ENCODE measurements around the gene SUSD6. TPM values are rescaled to one million over a fixed set of nuclear protein-coding genes. Genes with fewer than 3 reads are reported as not detected.

Gene SUSD6
- total and polyA plus RNA-seq, 2 experiments from 2014 or later = 2.8 to 3.4 TPM

DNA sequence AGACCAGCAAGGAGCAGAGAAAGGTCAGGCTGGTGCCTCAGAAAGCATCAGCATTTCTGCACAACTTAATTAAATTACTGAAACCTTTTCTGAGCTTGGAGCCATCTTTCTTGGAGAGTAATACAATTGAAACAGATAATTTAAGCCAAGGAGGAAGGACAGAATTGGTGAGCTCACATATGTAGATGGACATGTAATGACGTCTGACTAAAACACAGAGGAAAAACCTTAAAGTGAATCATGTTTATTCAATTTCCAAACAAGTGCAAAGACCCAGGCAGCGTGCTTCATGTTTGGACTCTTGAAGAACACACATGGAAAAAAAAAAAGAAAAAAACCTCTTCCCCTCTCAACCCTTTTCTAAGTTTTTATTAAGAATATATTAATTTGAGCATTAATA lies 19.0 kb downstream of the SUSD6 start:
- Mint-ChIP-seq H3K9me3 (no peaks in the 10 kb centered on the region), H3K4me3 (no peak overlapping the region), H3K27ac (0 out of 2 replicates have a peak overlapping the region, but pooled peaks have one; percentile 53), H3K4me1 (peaks cover 59% of the 10 kb centered on the region), H3K36me3 (ENCODE audit: low read depth) (no peaks in the 10 kb centered on the region), H3K27me3 (ENCODE audit: insufficient read depth, low read depth, poor library complexity) (peaks cover 3% of the 10 kb centered on the region)
- H3K9me2 ChIP-seq (ENCODE audit: insufficient read depth) = no peaks in the 10 kb centered on the region
- H3F3A ChIP-seq (replicated peaks; ENCODE audit: low read depth) = no peaks in the 10 kb centered on the region
- H3K27me3 ChIP-seq (ENCODE audit: insufficient read depth) = no peaks in the 10 kb centered on the region
- no peaks in the 10 kb centered on the region for H3K36me3 ChIP-seq (ENCODE audit: insufficient read depth)
- TF ChIP-seq ZNF114 (CRISPR knock-in tag; IDR thresholded peaks at IDR 0.05) (no peak), NANOG (IDR thresholded peaks at IDR 0.05; ENCODE audit: borderline replicate concordance) (no peak), EZH2phosphoT487 (IDR thresholded peaks at IDR 0.05; ENCODE audit: unreplicated experiment) (no peak), CREB1 (CRISPR knock-in tag; IDR thresholded peaks at IDR 0.05; ENCODE audit: low read depth) (no peak), JUNB (IDR thresholded peaks at IDR 0.05; ENCODE audit: unreplicated experiment) (no peak), STAT1 (IDR thresholded peaks at IDR 0.05; ENCODE audit: unreplicated experiment) (no peak), EZH2 (IDR thresholded peaks at IDR 0.05; ENCODE audit: low read depth, unreplicated experiment) (no peak), ZNF331 (CRISPR knock-in tag; IDR thresholded peaks at IDR 0.05; ENCODE audit: low read depth) (no peak), POLR2AphosphoS5 (IDR thresholded peaks at IDR 0.05; ENCODE audit: low read depth) (no peak), CTCF (conservative IDR thresholded peaks at IDR 0.05; ENCODE audit: low read depth in 2 of 2) (no peak)
- TF ChIP-seq, protein P1, sequence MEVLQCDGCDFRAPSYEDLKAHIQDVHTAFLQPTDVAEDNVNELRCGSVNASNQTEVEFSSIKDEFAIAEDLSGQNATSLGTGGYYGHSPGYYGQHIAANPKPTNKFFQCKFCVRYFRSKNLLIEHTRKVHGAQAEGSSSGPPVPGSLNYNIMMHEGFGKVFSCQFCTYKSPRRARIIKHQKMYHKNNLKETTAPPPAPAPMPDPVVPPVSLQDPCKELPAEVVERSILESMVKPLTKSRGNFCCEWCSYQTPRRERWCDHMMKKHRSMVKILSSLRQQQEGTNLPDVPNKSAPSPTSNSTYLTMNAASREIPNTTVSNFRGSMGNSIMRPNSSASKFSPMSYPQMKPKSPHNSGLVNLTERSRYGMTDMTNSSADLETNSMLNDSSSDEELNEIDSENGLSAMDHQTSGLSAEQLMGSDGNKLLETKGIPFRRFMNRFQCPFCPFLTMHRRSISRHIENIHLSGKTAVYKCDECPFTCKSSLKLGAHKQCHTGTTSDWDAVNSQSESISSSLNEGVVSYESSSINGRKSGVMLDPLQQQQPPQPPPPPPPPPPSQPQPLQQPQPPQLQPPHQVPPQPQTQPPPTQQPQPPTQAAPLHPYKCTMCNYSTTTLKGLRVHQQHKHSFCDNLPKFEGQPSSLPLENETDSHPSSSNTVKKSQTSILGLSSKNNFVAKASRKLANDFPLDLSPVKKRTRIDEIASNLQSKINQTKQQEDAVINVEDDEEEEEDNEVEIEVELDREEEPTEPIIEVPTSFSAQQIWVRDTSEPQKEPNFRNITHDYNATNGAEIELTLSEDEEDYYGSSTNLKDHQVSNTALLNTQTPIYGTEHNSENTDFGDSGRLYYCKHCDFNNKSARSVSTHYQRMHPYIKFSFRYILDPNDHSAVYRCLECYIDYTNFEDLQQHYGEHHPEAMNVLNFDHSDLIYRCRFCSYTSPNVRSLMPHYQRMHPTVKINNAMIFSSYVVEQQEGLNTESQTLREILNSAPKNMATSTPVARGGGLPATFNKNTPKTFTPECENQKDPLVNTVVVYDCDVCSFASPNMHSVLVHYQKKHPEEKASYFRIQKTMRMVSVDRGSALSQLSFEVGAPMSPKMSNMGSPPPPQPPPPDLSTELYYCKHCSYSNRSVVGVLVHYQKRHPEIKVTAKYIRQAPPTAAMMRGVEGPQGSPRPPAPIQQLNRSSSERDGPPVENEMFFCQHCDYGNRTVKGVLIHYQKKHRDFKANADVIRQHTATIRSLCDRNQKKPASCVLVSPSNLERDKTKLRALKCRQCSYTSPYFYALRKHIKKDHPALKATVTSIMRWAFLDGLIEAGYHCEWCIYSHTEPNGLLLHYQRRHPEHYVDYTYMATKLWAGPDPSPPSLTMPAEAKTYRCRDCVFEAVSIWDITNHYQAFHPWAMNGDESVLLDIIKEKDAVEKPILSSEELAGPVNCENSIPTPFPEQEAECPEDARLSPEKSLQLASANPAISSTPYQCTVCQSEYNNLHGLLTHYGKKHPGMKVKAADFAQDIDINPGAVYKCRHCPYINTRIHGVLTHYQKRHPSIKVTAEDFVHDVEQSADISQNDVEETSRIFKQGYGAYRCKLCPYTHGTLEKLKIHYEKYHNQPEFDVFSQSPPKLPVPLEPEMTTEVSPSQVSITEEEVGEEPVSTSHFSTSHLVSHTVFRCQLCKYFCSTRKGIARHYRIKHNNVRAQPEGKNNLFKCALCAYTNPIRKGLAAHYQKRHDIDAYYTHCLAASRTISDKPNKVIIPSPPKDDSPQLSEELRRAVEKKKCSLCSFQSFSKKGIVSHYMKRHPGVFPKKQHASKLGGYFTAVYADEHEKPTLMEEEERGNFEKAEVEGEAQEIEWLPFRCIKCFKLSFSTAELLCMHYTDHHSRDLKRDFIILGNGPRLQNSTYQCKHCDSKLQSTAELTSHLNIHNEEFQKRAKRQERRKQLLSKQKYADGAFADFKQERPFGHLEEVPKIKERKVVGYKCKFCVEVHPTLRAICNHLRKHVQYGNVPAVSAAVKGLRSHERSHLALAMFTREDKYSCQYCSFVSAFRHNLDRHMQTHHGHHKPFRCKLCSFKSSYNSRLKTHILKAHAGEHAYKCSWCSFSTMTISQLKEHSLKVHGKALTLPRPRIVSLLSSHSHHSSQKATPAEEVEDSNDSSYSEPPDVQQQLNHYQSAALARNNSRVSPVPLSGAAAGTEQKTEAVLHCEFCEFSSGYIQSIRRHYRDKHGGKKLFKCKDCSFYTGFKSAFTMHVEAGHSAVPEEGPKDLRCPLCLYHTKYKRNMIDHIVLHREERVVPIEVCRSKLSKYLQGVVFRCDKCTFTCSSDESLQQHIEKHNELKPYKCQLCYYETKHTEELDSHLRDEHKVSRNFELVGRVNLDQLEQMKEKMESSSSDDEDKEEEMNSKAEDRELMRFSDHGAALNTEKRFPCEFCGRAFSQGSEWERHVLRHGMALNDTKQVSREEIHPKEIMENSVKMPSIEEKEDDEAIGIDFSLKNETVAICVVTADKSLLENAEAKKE (CRISPR knock-in tag; IDR thresholded peaks at IDR 0.05) = no peak
- TF ChIP-seq, protein P2, sequence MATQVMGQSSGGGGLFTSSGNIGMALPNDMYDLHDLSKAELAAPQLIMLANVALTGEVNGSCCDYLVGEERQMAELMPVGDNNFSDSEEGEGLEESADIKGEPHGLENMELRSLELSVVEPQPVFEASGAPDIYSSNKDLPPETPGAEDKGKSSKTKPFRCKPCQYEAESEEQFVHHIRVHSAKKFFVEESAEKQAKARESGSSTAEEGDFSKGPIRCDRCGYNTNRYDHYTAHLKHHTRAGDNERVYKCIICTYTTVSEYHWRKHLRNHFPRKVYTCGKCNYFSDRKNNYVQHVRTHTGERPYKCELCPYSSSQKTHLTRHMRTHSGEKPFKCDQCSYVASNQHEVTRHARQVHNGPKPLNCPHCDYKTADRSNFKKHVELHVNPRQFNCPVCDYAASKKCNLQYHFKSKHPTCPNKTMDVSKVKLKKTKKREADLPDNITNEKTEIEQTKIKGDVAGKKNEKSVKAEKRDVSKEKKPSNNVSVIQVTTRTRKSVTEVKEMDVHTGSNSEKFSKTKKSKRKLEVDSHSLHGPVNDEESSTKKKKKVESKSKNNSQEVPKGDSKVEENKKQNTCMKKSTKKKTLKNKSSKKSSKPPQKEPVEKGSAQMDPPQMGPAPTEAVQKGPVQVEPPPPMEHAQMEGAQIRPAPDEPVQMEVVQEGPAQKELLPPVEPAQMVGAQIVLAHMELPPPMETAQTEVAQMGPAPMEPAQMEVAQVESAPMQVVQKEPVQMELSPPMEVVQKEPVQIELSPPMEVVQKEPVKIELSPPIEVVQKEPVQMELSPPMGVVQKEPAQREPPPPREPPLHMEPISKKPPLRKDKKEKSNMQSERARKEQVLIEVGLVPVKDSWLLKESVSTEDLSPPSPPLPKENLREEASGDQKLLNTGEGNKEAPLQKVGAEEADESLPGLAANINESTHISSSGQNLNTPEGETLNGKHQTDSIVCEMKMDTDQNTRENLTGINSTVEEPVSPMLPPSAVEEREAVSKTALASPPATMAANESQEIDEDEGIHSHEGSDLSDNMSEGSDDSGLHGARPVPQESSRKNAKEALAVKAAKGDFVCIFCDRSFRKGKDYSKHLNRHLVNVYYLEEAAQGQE (IDR thresholded peaks at IDR 0.05; ENCODE audit: unreplicated experiment) = no peak
- TF ChIP-seq, protein P3, sequence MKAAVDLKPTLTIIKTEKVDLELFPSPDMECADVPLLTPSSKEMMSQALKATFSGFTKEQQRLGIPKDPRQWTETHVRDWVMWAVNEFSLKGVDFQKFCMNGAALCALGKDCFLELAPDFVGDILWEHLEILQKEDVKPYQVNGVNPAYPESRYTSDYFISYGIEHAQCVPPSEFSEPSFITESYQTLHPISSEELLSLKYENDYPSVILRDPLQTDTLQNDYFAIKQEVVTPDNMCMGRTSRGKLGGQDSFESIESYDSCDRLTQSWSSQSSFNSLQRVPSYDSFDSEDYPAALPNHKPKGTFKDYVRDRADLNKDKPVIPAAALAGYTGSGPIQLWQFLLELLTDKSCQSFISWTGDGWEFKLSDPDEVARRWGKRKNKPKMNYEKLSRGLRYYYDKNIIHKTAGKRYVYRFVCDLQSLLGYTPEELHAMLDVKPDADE (IDR thresholded peaks at IDR 0.05) = no peak
- no peaks in the 10 kb centered on the region; the same call in 1 of the 2 replicates for H3K79me2 ChIP-seq (replicated peaks; ENCODE audit: insufficient read depth)
- no peaks in the 10 kb centered on the region; the same call in 1 of the 2 replicates for H4K20me1 ChIP-seq (replicated peaks; ENCODE audit: insufficient read depth)
- no peak overlapping the region for H3K27ac ChIP-seq (ENCODE audit: low read depth)
- DNase-seq (ENCODE audit: low spot score) (no peak), ATAC-seq (no peak)
- no peak overlapping the region for H2AFZ ChIP-seq
- H3K4me3 ChIP-seq = no peak overlapping the region
- peaks cover 36% of the 10 kb centered on the region for H3K4me1 ChIP-seq (ENCODE audit: insufficient read depth)
- H3K4me2 ChIP-seq = no peak overlapping the region

Data from GM23338 (cell line).